DMS 273 (cell line): ENCODE results near the gene C4orf50.
A peak's percentile ranks its signal among the peaks of the same experiment; 100 is the strongest.
"Not testable (repeated sequence)": the region's sequence is repeated elsewhere in the genome, so short reads cannot be mapped to it uniquely, and the experiment has no call there.

ENCODE experiments used
- DNase-seq: peaks from one replicate; lab custom pipeline; 2025; ENCODE audit not compliant: unreplicated experiment; lab: John Stamatoyannopoulos, UW

The C4orf50 gene

DNA sequence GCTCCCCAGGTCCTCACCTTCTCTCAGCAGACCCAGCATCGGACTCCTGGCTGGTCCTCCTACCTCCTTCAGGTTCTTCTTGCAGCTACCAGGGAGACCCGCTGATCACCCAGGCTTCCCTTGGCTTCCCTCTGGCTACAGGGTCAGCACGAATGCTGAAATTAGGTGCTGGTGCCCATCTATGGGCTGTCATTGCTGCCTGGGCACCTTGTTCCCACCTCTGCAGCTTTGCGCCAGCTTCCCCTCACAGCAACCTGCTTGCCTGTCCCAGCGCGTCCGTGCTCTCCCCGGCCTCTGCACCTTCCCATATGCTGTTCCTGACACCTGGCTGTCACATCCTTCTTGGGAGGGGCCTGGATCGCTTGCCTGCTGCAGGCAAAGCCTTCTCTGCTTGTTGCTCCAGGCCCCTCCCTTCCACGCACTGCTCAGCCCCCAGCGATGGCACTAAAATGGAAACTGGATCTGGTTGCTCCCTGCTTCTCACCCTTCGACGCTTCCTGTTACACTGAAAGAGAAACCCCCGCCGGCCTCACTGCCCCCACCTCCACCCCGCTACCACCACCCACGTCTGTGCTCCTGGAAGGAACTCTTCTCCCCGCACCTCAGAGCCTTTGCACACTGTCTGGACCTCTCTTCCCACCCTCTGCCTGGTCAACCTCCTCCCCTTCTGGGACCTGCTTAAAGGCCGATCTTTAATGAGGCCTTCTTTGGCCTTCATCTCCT lies 22.2 kb downstream of the C4orf50 start:
- no peak for DNase-seq

DNA sequence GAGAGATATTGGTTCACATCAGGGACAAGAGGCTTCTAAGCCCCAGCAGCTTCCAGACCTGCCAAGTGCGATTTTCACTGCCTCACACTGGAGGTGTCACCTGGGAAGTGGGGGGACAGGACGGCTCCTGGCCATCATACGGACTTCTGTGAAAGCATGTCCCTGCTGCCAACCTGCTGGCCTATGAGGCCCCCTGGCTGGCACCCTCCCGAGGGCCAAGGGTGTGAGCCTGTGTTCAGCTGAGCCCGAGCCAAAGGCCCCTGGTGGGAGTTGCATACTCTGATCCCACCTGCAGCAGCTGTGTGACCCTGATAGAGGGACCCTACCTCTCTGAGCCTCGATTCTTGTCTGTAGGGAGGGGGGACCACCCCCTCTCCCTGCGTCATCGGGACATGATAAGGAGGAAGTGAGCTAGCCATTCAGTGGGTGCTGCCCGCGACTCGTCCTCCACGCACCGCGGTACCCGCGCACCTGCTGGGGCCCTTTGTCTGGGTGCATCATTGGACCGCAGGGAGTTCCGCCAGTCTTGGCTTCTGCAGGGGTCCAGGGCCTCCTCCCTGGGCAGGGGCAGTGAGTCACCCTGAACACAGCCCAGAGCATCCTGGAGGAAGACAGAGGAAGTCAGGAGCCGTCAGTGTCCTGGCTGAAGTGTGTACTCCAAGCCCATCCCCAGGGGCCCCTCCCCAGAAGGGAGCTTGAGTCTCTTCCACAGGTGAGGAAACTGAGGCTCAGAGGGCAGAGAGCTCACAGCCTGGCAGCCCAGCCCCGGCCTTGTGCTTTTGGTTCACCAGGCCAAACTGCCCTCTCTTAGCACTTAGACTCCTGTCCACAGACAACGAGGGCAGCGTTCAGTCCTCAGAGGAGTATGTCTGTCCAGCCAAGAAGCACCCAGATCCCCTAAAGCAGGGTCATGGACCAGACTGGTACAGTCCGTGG lies 24.1 kb downstream of the C4orf50 start:
- DNase-seq: no peak

GRCh38 chr4:5993346-5993745 lies 24.9 kb downstream of the C4orf50 start:
- DNase-seq: not testable (repeated sequence)

GRCh38 chr4:5992828-5993321 lies 25.4 kb downstream of the C4orf50 start:
- DNase-seq: no peak

GRCh38 chr4:5992171-5992827 lies 25.9 kb downstream of the C4orf50 start:
- no peak for DNase-seq

DNA sequence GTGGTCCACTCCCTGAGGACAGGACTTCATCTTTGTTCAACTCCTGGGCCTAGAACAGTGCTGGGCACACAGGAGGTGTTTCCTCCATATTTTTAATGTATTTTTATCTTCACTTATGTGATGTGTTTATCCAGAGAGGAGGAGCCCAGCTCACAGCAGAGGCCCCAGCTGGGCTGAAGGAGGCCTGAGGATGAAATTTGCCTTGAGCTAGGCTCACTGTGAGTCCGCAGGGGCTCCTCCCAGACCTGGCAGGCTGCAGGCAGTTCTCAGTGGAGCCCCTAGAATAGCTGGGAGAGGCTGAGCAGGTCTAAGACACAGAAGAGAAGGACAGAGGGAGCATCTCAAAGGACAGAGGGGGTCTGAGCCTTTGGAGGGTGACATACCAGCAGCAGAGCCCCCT lies 26.8 kb downstream of the C4orf50 start:
- DNase-seq: no peak

DNA sequence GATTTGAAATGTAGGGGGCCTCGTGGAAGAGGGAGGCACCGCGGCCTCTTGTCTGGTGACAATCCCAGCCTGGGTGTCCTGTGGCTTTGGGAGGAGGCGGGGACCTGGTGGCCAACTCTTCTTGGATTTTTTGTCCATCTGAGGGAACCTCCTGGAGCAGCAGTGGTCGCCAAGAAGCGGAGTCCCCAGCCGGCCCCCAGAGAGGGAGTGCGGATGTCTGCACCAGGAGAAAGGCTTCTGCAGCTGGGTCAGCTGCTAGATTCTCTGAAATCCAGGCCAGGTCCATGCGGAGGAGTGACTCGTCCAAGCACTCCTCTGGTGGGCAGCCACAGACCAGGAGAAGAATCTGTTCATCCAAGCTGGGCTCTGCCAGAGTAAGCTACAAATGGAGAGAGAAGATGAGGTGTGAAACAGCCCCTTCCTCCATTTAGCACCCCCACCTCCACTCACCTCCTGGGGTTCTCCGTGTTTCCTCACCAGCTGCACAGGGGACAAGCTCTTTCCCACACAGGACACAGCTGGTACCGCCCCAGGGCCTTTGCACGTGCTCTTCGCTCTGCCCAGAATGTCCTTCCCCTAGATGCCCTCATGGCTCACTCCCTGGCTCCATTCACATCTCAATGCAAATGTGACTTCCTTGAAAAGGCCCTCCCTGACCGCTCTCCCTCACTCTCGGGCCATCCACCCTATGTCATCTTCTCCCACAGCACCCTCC lies 27.6 kb downstream of the C4orf50 start:
- DNase-seq: no peak

DNA sequence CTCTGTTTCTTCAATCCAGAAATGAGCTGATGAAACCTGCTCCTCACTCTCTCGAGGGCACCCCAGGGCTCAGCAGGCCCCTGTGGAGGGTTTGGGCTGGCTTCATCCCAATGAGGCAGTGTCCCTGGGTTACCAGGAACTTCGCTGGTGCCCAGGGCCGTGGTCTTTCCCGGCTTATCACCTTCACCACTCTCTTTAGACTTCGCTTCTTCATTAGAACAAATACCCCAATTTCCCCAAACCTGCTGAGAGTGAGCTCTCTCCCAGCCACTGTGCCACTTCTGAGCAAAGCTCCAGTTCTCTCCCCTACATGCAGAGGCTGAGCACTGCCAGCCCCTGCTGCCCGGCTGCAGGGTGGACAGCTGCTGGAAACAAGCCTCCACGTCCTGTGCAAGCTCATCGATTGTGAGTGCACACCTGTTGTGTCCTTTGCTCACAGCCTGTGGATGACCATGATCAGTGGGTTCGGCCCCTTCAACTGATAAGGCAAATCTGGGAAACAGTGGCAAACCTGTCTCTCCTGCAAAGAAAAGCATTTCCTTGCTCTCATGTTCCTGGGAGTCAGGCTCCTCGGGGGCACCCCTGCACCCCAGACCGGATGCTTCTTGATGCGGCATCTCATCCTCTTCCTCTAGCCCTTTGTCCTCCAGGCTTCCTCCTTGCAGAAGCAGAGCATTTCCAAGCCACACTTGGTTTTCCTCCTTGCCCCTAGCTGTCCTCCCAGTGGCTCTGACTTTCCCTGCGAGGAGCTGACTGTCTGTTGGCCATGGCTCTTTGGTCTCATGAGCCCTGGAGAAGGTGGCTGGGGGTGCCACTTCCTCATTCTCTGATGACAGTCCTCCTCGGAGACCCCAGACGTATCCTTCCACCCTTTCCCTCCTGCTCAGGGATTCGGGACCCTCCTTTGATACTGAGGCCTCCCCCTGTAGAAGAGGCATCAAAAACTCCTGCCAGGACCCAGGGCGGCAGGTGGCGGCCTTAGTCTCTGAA lies 28.7 kb downstream of the C4orf50 start:
- DNase-seq: no peak

DNA sequence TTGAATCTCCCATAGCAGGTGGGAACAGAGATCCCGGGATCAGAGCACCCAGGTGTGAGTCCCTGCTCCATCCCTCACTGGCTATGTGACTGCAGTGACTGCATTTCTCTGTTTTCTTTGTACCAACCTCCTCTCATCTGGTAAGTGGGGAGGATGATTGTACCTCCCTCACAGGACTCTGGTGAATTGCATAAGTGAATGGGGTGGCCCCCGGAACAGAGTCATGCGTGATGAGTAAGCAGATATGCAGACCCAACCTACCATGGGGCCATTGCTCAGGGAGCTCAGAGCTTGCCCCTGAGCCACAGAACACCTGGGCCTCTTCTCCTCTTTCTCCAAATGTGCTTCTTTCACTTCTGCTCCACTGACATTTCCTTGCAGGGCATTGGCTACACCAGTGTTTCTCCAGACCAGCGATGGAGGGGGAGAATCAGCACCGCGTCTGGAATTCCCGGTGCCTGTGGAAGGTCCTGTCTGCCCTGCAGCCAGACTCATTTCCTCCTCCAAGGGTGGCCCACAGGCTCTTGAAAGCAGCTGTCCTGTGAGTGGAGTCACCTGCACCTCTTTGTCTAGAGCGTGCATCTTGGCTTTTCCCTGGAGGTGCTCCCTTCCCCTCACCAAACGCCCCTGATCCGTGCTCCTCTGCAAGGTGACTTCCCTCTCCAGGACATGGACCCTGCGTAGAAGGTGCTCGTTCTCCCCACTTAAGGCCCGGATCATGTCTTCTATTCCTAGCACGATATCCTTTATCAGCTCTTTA lies 30.0 kb downstream of the C4orf50 start:
- DNase-seq: no peak

DNA sequence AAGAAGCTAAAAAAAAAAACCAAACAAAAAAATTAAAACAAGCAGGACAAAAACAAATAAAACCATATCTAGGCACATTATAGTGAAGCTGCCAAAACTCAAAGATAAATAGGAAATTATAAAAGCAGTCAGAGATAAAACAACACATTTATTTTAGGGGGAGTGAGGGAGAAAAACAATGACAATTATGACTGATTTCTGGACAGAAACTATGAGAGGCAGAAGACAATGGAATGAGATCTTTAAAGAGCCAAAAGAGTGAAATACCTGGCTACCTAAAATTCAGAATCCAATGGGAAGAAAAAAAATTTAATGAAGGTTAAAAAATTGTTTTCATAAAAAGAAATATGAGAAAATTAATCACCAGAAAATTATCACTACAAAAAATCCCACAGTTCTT lies 33.4 kb downstream of the C4orf50 start:
- DNase-seq: no peak

DNA sequence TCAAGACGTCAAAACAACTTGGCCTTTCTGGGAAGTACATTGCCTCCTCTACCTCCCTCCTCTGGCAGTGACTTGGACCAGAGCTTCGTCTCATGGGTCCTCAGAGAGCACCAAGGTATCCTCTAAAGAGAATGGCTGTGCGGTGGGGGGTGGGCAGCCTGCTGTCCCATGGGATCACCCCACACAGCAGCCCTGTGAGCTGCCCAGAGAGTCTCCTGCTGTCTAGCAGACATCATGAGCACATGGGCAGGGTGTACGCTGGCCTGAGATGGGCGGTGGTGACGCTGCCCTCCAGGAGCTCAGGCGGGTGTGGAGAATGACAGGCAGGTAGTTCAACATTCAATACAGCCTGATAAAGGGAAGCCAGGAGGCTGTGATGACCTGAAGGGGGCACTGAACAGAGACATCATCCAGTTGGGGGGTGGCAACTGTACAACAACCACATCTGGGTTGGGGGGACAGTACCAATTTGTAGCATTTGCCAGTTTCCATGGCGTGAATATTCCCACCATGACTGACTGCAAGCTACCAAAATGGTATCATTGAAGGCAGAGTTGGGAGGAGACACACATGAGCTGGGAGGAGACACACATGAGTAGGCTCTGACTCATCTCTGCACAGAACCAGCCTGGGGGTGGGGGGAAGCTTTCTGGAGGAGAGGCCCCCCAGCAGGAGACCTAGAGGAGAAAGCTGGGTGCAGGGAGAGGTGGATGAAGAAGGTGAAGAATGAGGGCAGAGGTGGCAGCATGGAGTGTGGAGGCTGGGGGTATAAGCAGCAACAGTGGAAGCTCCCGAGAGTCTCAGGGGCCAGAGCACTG lies 35.9 kb downstream of the C4orf50 start:
- no peak for DNase-seq

GRCh38 chr4:5980436-5981155 lies 37.6 kb downstream of the C4orf50 start:
- DNase-seq: peak; percentile 29

DNA sequence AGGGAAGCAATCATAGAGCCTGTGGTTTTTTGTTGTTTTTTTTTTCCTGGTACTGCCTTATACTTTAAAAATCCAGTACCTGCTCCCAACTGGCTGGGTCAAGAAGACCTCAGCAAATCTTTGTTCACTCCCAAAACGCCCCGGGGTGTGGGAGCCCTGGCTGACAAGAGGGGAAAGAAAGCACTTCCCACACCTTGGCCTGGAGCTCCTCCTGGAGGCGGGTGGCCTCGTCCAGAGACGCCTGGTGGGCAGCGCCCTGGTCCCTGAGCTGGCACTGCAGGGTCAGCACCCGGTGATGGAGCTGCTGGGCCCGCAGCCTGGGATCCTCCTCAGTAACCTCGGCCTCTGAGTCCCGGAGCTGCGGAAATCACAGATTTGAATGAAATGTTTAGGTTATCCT lies 38.2 kb downstream of the C4orf50 start:
- peak; percentile 72 for DNase-seq

DNA sequence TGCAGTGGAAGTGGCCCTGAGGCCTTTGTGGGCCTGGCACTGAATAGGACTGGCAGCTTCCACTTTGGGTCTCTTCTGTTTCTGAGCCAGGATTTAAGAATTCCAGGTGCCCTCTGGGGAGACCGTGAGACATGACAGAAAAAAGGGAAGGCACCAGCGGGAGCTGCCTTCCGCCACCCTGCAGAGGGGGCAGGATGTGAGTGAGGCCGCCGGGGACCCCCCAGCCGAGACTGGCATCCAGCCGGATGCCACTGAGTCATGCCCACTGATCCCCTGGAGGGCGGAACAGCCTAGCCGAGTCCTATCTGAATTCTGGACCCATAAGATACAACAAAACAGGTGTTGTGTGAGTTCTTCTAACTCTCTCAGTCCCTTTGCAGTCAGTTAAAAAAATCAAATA lies 41.3 kb downstream of the C4orf50 start:
- no peak for DNase-seq

DNA sequence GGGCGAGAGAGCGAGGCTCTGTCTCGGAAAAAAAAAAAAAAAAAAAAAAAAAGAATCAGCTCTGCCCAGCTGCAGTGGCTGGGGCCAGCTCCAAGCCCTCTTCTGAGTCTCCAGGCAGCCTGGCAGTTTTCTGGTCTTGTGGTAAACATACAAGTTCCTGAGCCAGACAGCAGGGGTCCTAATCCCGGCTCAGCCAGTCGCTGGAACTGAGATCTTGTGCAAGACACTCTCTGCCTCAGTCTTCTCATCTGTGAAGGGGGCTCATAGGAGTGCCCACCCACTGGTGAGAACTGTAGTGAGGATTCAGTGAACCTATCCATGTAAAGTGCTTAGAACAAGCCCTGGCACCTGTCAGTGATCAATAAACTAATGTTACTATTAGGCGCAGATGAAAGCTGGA lies 41.8 kb downstream of the C4orf50 start:
- DNase-seq: peak; percentile 33

DNA sequence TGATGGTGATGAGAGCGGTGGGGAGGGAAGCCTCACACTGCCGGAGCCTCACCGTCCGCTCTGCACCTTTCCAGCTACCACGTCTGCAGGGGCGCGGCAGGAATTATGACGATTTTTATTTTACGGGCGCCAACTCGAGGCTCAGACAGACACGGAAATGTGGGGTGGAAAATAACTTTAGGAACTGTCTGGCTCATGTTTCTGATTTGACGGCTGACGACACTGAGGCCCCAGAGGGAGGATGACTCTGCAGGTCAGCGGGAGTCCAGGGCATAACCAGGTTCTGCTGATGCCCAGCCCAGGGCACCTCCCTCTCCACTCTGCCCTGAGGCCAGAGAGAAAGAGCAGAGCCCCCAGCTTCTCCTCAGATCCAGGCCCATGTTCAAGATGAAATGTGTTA lies 43.9 kb downstream of the C4orf50 start:
- no peak for DNase-seq

DNA sequence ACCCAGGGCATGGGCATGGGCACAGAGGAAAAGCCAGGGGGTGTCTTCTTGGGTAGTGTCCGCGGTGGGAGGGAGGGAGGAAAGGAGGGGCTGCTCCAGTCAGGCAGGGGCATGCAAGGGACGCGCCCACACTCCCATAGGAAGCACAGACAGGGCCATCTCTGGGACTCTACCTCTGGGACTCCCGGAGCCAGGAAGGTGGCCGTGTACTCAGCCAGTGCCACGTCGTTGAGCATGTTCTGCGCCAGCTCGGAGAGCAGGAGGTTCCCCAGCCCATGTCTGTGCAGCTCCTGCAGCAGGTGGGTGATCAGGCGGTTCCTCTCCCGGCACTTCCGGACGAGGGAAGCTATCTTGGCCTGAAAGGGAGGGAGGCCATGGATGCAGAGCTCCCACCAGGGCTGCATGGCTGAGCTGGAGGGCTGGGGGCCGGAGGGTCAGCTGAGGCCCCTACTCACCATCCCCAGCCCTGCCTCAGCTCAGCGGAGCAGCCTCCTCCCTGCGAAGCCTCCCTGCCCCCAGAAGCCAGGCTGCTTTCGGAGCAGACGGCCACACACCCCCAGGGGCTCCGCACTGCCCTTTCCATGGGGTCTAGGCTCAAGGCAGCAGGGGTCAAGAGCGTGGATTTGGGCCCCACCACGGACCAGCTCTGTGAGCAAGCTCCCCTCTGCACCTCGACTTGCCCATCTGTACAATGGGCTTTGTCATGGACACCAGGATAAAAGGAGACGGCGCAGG lies 44.6 kb downstream of the C4orf50 start:
- no peak for DNase-seq
